ENCODE measurements around the gene MSANTD1. TPM values are rescaled to one million over a fixed set of nuclear protein-coding genes. Genes with fewer than 3 reads are reported as not detected.

The MSANTD1 gene
- total RNA-seq, 1 donor from 2014 or later, result 1.6 TPM

DNA sequence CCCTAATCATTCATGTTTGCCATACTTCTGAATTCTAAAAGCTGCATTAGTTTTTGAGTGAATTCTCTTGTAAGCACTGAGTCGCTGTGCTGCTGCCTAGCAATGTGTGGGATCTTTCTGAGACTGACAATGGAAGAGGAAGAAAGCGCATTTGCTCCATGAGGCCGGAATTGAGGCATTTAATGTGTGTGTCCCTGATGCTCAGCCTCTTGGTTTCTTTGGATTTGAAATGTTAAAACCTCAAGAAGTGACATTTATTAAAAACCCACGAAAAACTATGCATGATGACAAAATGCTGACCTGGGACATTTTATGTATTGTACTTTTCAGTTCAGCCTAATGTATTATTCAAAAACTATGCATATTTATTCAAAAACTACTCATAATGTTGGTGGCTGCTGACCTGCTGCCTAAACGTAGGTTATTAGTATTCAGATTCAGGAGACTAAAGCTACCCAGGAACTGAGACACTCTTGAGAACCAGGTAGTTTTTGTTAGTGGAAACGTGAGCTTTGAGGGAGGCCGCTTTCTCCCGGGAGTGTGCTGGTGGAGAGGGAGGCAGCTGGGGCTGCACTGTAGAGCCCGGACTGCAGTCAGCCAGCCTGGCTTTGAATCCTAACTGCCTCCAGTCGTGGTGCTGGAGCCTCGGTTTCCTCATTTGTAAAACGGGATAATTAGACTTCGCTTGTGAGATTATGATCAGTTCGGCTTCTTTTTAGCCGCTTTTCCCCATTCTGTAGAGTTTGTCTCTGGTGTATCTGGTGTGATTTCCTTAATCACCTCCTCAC is 55.2 kb downstream of the MSANTD1 start:
- Mint-ChIP-seq H3K36me3 (ENCODE audit: low read depth, unreplicated experiment) (no peaks in the 10 kb centered on the region), H3K27me3 (ENCODE audit: low read depth, unreplicated experiment) (peaks cover 14% of the 10 kb centered on the region), H3K27ac (ENCODE audit: unreplicated experiment) (no peak overlapping the region), H3K9me3 (ENCODE audit: unreplicated experiment) (peaks cover under 1% of the 10 kb centered on the region), H3K4me3 (ENCODE audit: unreplicated experiment) (no peak overlapping the region), H3K4me1 (ENCODE audit: low read depth, unreplicated experiment) (peaks cover 25% of the 10 kb centered on the region)
- H3K4me2 ChIP-seq (ENCODE audit: low read length), result peak overlapping the region; percentile 65
- no peaks in the 10 kb centered on the region for H3K27me3 ChIP-seq (ENCODE audit: insufficient read depth, low read length)
- no peak overlapping the region for H3K4me3 ChIP-seq (ENCODE audit: insufficient read depth, low read depth, low read length)
- DNase-seq (ENCODE audit: low read depth) (no peak), FAIRE-seq (no peak)
- no peak overlapping the region for H3K9ac ChIP-seq (ENCODE audit: low read length)
- H3K9me3 ChIP-seq (ENCODE audit: insufficient read depth, low read depth, low read length), result no peaks in the 10 kb centered on the region
- peaks cover 85% of the 10 kb centered on the region for H3K79me2 ChIP-seq (ENCODE audit: insufficient read depth, low read length)
- no peak overlapping the region for H2AFZ ChIP-seq (ENCODE audit: low read depth, low read length)
- TF ChIP-seq, protein P1, sequence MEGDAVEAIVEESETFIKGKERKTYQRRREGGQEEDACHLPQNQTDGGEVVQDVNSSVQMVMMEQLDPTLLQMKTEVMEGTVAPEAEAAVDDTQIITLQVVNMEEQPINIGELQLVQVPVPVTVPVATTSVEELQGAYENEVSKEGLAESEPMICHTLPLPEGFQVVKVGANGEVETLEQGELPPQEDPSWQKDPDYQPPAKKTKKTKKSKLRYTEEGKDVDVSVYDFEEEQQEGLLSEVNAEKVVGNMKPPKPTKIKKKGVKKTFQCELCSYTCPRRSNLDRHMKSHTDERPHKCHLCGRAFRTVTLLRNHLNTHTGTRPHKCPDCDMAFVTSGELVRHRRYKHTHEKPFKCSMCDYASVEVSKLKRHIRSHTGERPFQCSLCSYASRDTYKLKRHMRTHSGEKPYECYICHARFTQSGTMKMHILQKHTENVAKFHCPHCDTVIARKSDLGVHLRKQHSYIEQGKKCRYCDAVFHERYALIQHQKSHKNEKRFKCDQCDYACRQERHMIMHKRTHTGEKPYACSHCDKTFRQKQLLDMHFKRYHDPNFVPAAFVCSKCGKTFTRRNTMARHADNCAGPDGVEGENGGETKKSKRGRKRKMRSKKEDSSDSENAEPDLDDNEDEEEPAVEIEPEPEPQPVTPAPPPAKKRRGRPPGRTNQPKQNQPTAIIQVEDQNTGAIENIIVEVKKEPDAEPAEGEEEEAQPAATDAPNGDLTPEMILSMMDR (IDR thresholded peaks at IDR 0.05; ENCODE audit: insufficient read depth, low read depth, low read length), result no peak
- no peak for TF ChIP-seq EZH2 (IDR thresholded peaks at IDR 0.05; ENCODE audit: insufficient read depth, low read length)
- H3K4me1 ChIP-seq (ENCODE audit: insufficient read depth, low read length), result peaks cover 15% of the 10 kb centered on the region
- no peak overlapping the region for H3K27ac ChIP-seq (ENCODE audit: low read depth, low read length)
- peaks cover 97% of the 10 kb centered on the region for H4K20me1 ChIP-seq (ENCODE audit: insufficient read depth, low read length)
- no peaks in the 10 kb centered on the region for H3K36me3 ChIP-seq (ENCODE audit: insufficient read depth, low read length)

DNA sequence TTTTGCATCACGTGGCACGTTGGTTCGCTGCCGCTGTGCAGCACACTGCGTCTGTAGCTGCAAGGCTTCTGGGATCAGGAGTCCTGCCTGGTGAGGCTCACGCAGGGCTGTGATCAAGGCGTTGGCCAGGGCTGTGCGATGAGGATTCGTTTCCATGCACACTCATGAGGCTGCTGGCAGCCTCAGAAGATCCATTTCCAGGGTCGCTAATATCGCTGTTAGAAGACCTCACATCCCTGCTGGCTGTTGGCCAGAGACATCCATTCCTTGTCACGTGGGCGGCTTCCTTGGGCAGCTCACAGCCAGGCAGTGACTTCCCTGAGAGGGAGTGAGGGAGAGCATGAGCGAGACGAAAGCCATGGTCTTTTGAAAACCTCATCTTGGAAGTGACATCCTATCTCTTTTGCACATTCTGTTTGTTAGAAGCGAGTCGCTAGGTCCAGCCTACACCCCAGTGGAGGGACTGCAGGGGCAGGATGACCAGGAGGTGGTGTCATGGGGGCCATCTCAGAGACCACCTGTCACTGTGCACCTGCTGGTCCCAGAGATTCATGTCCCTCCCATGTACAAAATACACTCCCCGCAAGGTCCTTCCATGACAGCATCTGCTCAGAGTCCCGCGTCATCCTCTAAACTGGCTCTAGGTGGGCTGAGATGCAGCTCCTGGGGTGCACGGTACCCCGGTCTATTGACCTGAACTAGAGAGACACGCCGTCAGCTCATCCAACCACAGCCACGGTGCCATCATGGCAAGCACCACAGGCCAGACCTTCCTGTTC is 56.1 kb downstream of the MSANTD1 start:
- no peaks in the 10 kb centered on the region for H3K36me3 ChIP-seq (ENCODE audit: insufficient read depth, low read length)
- Mint-ChIP-seq H3K36me3 (ENCODE audit: low read depth, unreplicated experiment) (no peaks in the 10 kb centered on the region), H3K4me1 (ENCODE audit: low read depth, unreplicated experiment) (peaks cover 23% of the 10 kb centered on the region), H3K27ac (ENCODE audit: unreplicated experiment) (peak overlapping the region; percentile 12), H3K27me3 (ENCODE audit: low read depth, unreplicated experiment) (peaks cover 14% of the 10 kb centered on the region), H3K4me3 (ENCODE audit: unreplicated experiment) (peak overlapping the region; percentile 40), H3K9me3 (ENCODE audit: unreplicated experiment) (no peaks in the 10 kb centered on the region)
- H3K27ac ChIP-seq (ENCODE audit: low read depth, low read length), result no peak overlapping the region
- TF ChIP-seq, protein P1 (IDR thresholded peaks at IDR 0.05; ENCODE audit: insufficient read depth, low read depth, low read length), result no peak
- TF ChIP-seq EZH2 (IDR thresholded peaks at IDR 0.05; ENCODE audit: insufficient read depth, low read length), result no peak
- FAIRE-seq (no peak), DNase-seq (ENCODE audit: low read depth) (peak; percentile 49)
- H3K9ac ChIP-seq (ENCODE audit: low read length), result no peak overlapping the region
- no peak overlapping the region for H3K4me3 ChIP-seq (ENCODE audit: insufficient read depth, low read depth, low read length)
- peaks cover 15% of the 10 kb centered on the region for H3K4me1 ChIP-seq (ENCODE audit: insufficient read depth, low read length)
- peaks cover 76% of the 10 kb centered on the region for H3K79me2 ChIP-seq (ENCODE audit: insufficient read depth, low read length)
- peaks cover 94% of the 10 kb centered on the region for H4K20me1 ChIP-seq (ENCODE audit: insufficient read depth, low read length)
- peak overlapping the region; percentile 65 for H3K4me2 ChIP-seq (ENCODE audit: low read length)
- no peaks in the 10 kb centered on the region for H3K27me3 ChIP-seq (ENCODE audit: insufficient read depth, low read length)
- no peaks in the 10 kb centered on the region for H3K9me3 ChIP-seq (ENCODE audit: insufficient read depth, low read depth, low read length)
- peak overlapping the region; percentile 4 for H2AFZ ChIP-seq (ENCODE audit: low read depth, low read length)
